Measurements from ENCODE around the gene NR2F1-AS1. TPM values are rescaled to one million over a fixed set of nuclear protein-coding genes. Genes with fewer than 3 reads are reported as not detected.

NR2F1-AS1 gene
- total and polyA plus RNA-seq, 3 donors from 2014 or later: 15.6 to 24.8 (median 20.6) TPM

GRCh38 chr5:93575461-93576414, 5.3 kb downstream of the NR2F1-AS1 start:
- intact Hi-C loops (cut with DNase I; ENCODE audit: low total_unique reads): no loop called here

DNA sequence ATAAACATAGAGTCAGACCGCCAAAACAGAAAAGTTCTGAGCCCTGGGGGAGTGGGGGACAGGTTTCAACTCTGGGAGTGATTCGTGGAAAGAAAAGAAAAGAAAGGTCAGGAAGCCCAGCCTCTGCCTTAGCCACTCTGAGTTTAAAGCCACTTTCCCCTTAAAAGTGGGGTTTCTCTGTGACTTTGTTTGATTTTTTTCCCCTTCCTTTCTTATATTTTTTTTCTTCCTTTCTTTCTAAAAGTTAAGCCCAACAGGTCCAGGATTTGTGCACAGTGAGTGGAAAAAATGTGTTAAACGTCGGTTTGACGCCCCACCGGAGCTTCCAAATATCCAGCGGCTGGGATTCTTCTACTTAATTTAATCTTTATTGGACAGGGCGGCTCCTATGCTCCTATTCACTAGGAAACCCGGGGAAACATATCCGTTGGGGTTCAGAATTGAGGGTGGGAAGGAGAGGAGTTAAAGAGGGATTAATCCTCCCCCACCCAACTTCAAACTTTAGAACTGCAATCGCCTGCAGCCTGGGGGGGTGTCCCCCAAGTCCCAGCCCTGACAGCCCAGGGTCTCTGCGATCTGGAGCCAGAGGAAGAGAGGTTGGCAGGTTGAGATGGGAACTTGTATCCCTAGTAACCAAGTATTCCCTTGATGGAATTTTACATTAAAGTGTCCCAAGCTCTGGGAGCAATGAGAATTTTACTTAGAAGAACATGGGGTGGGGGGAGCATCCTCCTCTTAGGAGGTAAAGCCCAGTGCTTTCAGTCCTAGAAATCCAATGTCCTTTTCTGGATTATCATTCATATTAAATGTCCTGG, 6.3 kb downstream of the NR2F1-AS1 start:
- WGBS, 2 donors: 24 to 33% methylated on average over 12 of the region's 12 CpGs
- no peak overlapping the region for H3K4me3 ChIP-seq
- no peak overlapping the region for H3K27ac ChIP-seq
- H3K27me3 ChIP-seq: no peaks in the 10 kb centered on the region
- TF ChIP-seq, protein P1, sequence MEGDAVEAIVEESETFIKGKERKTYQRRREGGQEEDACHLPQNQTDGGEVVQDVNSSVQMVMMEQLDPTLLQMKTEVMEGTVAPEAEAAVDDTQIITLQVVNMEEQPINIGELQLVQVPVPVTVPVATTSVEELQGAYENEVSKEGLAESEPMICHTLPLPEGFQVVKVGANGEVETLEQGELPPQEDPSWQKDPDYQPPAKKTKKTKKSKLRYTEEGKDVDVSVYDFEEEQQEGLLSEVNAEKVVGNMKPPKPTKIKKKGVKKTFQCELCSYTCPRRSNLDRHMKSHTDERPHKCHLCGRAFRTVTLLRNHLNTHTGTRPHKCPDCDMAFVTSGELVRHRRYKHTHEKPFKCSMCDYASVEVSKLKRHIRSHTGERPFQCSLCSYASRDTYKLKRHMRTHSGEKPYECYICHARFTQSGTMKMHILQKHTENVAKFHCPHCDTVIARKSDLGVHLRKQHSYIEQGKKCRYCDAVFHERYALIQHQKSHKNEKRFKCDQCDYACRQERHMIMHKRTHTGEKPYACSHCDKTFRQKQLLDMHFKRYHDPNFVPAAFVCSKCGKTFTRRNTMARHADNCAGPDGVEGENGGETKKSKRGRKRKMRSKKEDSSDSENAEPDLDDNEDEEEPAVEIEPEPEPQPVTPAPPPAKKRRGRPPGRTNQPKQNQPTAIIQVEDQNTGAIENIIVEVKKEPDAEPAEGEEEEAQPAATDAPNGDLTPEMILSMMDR (IDR thresholded peaks at IDR 0.05): no peak
- TF ChIP-seq POLR2A (IDR thresholded peaks at IDR 0.05): no peak
- no peaks in the 10 kb centered on the region for H3K36me3 ChIP-seq (ENCODE audit: low read depth, missing control alignments)
- intact Hi-C loops (cut with DNase I; ENCODE audit: low total_unique reads): no loop called here
- H3K9me3 ChIP-seq: no peaks in the 10 kb centered on the region
- DNase-seq: no peak
- peaks cover 10% of the 10 kb centered on the region for H3K4me1 ChIP-seq

More at GRCh38 chr5:93575461-93576414, 5.3 kb downstream of the NR2F1-AS1 start:
- H3K27ac ChIP-seq: no peak overlapping the region
- no peaks in the 10 kb centered on the region for H3K9me3 ChIP-seq
- WGBS, 2 donors: 78 to 80% methylated on average over 6 of the region's 6 CpGs
- no peak overlapping the region for H3K4me3 ChIP-seq
- H3K4me1 ChIP-seq: peaks cover 10% of the 10 kb centered on the region
- H3K27me3 ChIP-seq: no peaks in the 10 kb centered on the region
- no peak for DNase-seq
- no peaks in the 10 kb centered on the region for H3K36me3 ChIP-seq (ENCODE audit: low read depth, missing control alignments)
- no peak for TF ChIP-seq POLR2A (IDR thresholded peaks at IDR 0.05)
- TF ChIP-seq, protein P1 (IDR thresholded peaks at IDR 0.05): no peak

GRCh38 chr5:93573354-93574351, 7.4 kb downstream of the NR2F1-AS1 start:
- intact Hi-C loops (cut with DNase I; ENCODE audit: low total_unique reads): no loop called here
- H3K4me1 ChIP-seq: peaks cover 6% of the 10 kb centered on the region
- H3K27ac ChIP-seq: no peak overlapping the region
- TF ChIP-seq POLR2A (IDR thresholded peaks at IDR 0.05): no peak
- TF ChIP-seq, protein P1 (IDR thresholded peaks at IDR 0.05): no peak
- no peaks in the 10 kb centered on the region for H3K27me3 ChIP-seq
- no peak for DNase-seq
- H3K9me3 ChIP-seq: no peaks in the 10 kb centered on the region
- H3K36me3 ChIP-seq (ENCODE audit: low read depth, missing control alignments): no peaks in the 10 kb centered on the region
- H3K4me3 ChIP-seq: no peak overlapping the region
- 42 to 46% methylated on average over 32 of the region's 32 CpGs for WGBS, 2 donors

DNA sequence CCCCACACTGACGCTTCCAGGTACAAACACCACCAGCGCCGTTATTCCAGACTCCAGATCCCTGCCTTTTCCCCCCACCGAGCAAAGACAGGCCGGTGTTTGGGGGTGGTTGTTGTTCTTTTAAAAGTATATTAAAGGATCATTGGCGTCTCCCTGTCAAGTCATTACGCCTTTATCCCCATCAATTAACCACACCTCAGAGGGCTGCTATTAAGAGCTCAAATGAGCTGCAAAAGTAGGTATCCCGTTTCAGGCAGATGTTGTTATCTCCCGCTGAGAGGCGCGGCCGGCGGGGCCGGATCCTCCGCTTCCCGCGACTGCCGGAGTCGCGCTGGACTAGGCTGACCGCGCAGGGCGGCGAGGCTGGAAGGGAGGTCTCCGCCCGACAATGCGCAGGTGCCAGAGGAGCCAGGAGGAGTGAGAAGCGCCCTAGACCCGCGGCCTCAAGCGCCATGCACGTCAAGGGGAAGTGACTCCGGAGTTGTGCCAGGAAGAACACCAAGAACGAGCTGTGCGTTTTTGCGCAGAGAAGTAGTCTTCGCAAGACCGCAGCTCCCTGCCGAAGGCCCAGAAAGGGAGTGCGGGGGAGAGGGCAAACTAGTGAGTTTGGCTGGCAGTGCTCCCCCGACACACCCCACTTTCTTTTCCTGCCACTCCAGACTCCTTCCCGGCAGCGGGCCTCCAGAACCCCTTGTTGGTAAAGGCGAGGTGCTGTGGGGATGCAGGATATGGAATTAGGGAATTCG, 8.2 kb downstream of the NR2F1-AS1 start:
- TF ChIP-seq POLR2A (IDR thresholded peaks at IDR 0.05): no peak
- TF ChIP-seq, protein P1 (IDR thresholded peaks at IDR 0.05): no peak
- DNase-seq: no peak
- intact Hi-C loops (cut with DNase I; ENCODE audit: low total_unique reads): no loop called here
- peak overlapping the region in 1 of 2 donors; percentile 14 for H3K4me3 ChIP-seq
- H3K4me1 ChIP-seq: no peaks in the 10 kb centered on the region
- H3K27ac ChIP-seq: no peak overlapping the region
- 32 to 63% methylated on average over 40 to 45 of the region's 45 CpGs for WGBS, 2 donors
- H3K9me3 ChIP-seq: no peaks in the 10 kb centered on the region
- H3K36me3 ChIP-seq (ENCODE audit: low read depth, missing control alignments): no peaks in the 10 kb centered on the region
- no peaks in the 10 kb centered on the region for H3K27me3 ChIP-seq
